Loucy (cell line): Measurements from ENCODE around the gene MTHFD2L.

Experiments
- EZH2phosphoT487 ChIP-seq: fragments of 200-600 bp; IDR thresholded peaks from 2 replicates; pipeline ENCODE4 v1.6.1; 2018; ENCODE audit warnings: antibody characterized with exemption, mild to moderate bottlenecking, moderate library complexity, borderline replicate concordance
- TF ChIP-seq, protein P1 (sequence below): fragments of 200-600 bp; sonication (generic); conservative IDR thresholded peaks from 2 replicates; pipeline ENCODE4 v1.5.1; 2014; ENCODE audit warnings: mild to moderate bottlenecking, antibody characterized with exemption, low read length

DNA sequence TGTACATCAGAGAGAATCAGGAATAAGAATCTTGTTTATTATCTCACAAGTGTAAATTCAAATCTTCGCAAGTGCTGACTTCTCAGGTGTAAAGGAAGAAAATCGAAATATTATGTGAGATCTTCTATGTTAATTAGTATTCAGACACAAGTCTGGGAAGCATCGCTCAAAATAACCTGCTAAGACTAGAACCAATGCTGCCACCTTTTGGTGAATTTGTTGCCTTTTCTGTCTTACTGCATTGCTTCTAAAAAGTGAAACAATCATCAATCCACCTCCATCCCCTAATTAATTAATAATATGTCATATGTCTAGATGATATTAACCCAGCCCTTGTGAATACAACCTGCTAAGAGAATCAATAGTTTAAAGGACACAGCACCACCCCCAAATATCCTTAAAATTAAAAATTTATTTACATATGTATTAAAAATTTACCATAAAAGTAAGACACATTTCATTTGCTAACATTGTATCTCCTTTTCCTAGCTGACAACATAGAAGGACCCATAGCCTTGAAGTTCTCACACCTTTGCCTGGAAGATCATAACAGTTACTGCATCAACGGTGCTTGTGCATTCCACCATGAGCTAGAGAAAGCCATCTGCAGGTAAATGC lies 153.9 kb downstream of the MTHFD2L start:
- TF ChIP-seq, protein P1, sequence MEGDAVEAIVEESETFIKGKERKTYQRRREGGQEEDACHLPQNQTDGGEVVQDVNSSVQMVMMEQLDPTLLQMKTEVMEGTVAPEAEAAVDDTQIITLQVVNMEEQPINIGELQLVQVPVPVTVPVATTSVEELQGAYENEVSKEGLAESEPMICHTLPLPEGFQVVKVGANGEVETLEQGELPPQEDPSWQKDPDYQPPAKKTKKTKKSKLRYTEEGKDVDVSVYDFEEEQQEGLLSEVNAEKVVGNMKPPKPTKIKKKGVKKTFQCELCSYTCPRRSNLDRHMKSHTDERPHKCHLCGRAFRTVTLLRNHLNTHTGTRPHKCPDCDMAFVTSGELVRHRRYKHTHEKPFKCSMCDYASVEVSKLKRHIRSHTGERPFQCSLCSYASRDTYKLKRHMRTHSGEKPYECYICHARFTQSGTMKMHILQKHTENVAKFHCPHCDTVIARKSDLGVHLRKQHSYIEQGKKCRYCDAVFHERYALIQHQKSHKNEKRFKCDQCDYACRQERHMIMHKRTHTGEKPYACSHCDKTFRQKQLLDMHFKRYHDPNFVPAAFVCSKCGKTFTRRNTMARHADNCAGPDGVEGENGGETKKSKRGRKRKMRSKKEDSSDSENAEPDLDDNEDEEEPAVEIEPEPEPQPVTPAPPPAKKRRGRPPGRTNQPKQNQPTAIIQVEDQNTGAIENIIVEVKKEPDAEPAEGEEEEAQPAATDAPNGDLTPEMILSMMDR: peak; percentile 85
- no peak for TF ChIP-seq EZH2phosphoT487
